Gastroesophageal sphincter (tissue), 4 donors: ENCODE results near the gene OXNAD1. TPM values are rescaled to one million over a fixed set of nuclear protein-coding genes. Genes with fewer than 3 reads are reported as not detected.

Experiments
- ATAC-seq: fragments of 150-250 bp; one replicate; pipeline ENCODE4 v1.9.1; 2016; ENCODE audit warnings: mild to moderate bottlenecking, moderate library complexity
- H3K27ac ChIP-seq, 4 donors: fragments of 200-600 bp; sonication (generic) in 3 of 4; 1 replicate in 3 of 4; 2 replicates in 1 of 4; pipeline ENCODE4 v1.5.1; 2016 to 2019
- H3K27me3 ChIP-seq: fragments of 200-600 bp; sonication (generic); one replicate; pipeline ENCODE4 v1.5.1; 2019
- H3K36me3 ChIP-seq, 2 donors: fragments of 200-600 bp; sonication (generic); one replicate each; pipeline ENCODE4 v1.5.1; 2019; ENCODE audit warnings: control low read depth in 1 of 2
- H3K4me1 ChIP-seq, 3 donors: fragments of 200-600 bp; sonication (generic); 1 replicate in 2 of 3; 2 replicates in 1 of 3; pipeline ENCODE4 v1.5.1; 2016 to 2019; ENCODE audit warnings: control low read depth in 2 of 3
- H3K4me3 ChIP-seq, 2 donors: fragments of 200-600 bp; sonication (generic); one replicate each; pipeline ENCODE4 v1.5.1; 2019; ENCODE audit warnings: mild to moderate bottlenecking in 1 of 2, moderate library complexity in 1 of 2
- H3K9me3 ChIP-seq, 3 donors: fragments of 200-600 bp; sonication (generic); one replicate each; pipeline ENCODE4 v1.5.1; 2017 to 2019; ENCODE audit warnings: control low read depth in 2 of 3
- CTCF ChIP-seq, 4 experiments: fragments of 200-600 bp in 2 of 4; fragments of 450-650 bp in 2 of 4; sonication (generic) in 1 of 4; IDR thresholded peaks; one replicate each; pipeline ENCODE4 v1.5.1; 2017 to 2019; ENCODE audit warnings: antibody characterized with exemption in 4 of 4, mild to moderate bottlenecking in 2 of 4, moderate library complexity in 2 of 4
- EP300 ChIP-seq: sonication (generic); formaldehyde crosslinking; IDR thresholded peaks from one replicate; pipeline ENCODE4 v1.6.1; 2017; ENCODE audit warnings: antibody characterized with exemption, mild to moderate bottlenecking
- POLR2A ChIP-seq, 2 donors: fragments of 450-650 bp; IDR thresholded peaks; one replicate each; pipeline ENCODE4 v1.6.1; 2017; ENCODE audit warnings: antibody characterized with exemption in 2 of 2, mild to moderate bottlenecking in 2 of 2, moderate library complexity in 1 of 2
- POLR2AphosphoS5 ChIP-seq: sonication (generic); formaldehyde crosslinking; IDR thresholded peaks from one replicate; pipeline ENCODE4 v1.6.1; 2017; ENCODE audit warnings: antibody characterized with exemption
- WGBS, 2 donors: methylation state at CpG; one replicate each; pipeline ENCODE4 v1.1.5; 2018; ENCODE audit warnings: low coverage in 1 of 2; 5-methylcytosine and 5-hydroxymethylcytosine counted together
- total RNA-seq, 4 donors: library from RNA; depleted of rRNA; stranded (reverse); fragments of >200 nt; gene quantifications; one replicate each; pipeline ENCODE4 v1.1.0, GENCODE V29; 2016

The OXNAD1 gene
- total RNA-seq, 4 donors from 2014 or later, result 10.2 to 13.2 (median 12.4) TPM

- no peaks in the 10 kb centered on the region for H3K4me1 ChIP-seq
- no peaks in the 10 kb centered on the region for H3K9me3 ChIP-seq
- H3K36me3 ChIP-seq, result peaks cover 0 to 24% of the 10 kb centered on the region in 2 donors
- no peaks in the 10 kb centered on the region for H3K27me3 ChIP-seq
- no peak for TF ChIP-seq CTCF (IDR thresholded peaks at IDR 0.05)
- TF ChIP-seq EP300, result no peak
- no peak for TF ChIP-seq POLR2AphosphoS5
- TF ChIP-seq POLR2A (IDR thresholded peaks at IDR 0.05), result no peak
- H3K27ac ChIP-seq, result peak overlapping the region in 1 of 4 donors; percentile 16
- 87 to 92% methylated on average over 2 of the region's 2 CpGs for WGBS, 2 donors
- ATAC-seq, result no peak
- no peak overlapping the region for H3K4me3 ChIP-seq
Measured at GRCh38 chr3:16304061-16305010, 39.3 kb downstream of the OXNAD1 start.

- H3K9me3 ChIP-seq, result no peaks in the 10 kb centered on the region
- no peak for ATAC-seq
- H3K4me1 ChIP-seq, result no peaks in the 10 kb centered on the region
- H3K27me3 ChIP-seq, result no peaks in the 10 kb centered on the region
- peaks cover 0 to 24% of the 10 kb centered on the region in 2 donors for H3K36me3 ChIP-seq
- no peak for TF ChIP-seq POLR2AphosphoS5
- TF ChIP-seq CTCF (IDR thresholded peaks at IDR 0.05), result no peak
- TF ChIP-seq EP300, result no peak
- TF ChIP-seq POLR2A (IDR thresholded peaks at IDR 0.05), result no peak
- peak overlapping the region in 2 of 4 donors; percentile 15 to 16 for H3K27ac ChIP-seq
- 71 to 77% methylated on average over 6 of the region's 7 CpGs for WGBS, 2 donors
- no peak overlapping the region for H3K4me3 ChIP-seq
Measured at GRCh38 chr3:16305111-16305541, 40.1 kb downstream of the OXNAD1 start.

GRCh38 chr3:16307832-16308531 is 43.0 kb downstream of the OXNAD1 start:
- Histone ChIP-seq H3K27me3 (no peaks in the 10 kb centered on the region), H3K9me3 (no peaks in the 10 kb centered on the region), H3K27ac (peak overlapping the region in 1 of 4 donors; percentile 9), H3K4me3 (no peak overlapping the region), H3K4me1 (peaks cover 0 to 28% (median 5%) of the 10 kb centered on the region in 3 donors), H3K36me3 (peaks cover 0 to 6% of the 10 kb centered on the region in 2 donors)
- WGBS, 2 donors, result 82 to 90% methylated on average over 5 of the region's 5 CpGs
- TF ChIP-seq POLR2AphosphoS5 (no peak), CTCF (IDR thresholded peaks at IDR 0.05) (no peak), POLR2A (IDR thresholded peaks at IDR 0.05) (no peak)
- ATAC-seq, result no peak

GRCh38 chr3:16308727-16309126 is 43.7 kb downstream of the OXNAD1 start:
- no peak for ATAC-seq
- H3K36me3 ChIP-seq, result peaks cover 0 to 9% of the 10 kb centered on the region in 2 donors
- H3K4me1 ChIP-seq, result peaks cover 0 to 28% (median 5%) of the 10 kb centered on the region in 3 donors
- no peak overlapping the region for H3K27ac ChIP-seq
- 82 to 96% methylated on average over 1 of the region's 1 CpG for WGBS, 2 donors
- no peaks in the 10 kb centered on the region for H3K9me3 ChIP-seq
- H3K4me3 ChIP-seq, result no peak overlapping the region
- TF ChIP-seq EP300 (no peak), CTCF (IDR thresholded peaks at IDR 0.05) (no peak), POLR2AphosphoS5 (no peak), POLR2A (IDR thresholded peaks at IDR 0.05) (no peak)
- H3K27me3 ChIP-seq, result no peaks in the 10 kb centered on the region
